Kidney glomerular epithelial cell (primary cell): Measurements from ENCODE around the gene IMPDH1.

Source experiments
- DNase-seq: peaks from one replicate; lab custom pipeline; 2025; lab: John Stamatoyannopoulos, UW

Gene IMPDH1

DNA sequence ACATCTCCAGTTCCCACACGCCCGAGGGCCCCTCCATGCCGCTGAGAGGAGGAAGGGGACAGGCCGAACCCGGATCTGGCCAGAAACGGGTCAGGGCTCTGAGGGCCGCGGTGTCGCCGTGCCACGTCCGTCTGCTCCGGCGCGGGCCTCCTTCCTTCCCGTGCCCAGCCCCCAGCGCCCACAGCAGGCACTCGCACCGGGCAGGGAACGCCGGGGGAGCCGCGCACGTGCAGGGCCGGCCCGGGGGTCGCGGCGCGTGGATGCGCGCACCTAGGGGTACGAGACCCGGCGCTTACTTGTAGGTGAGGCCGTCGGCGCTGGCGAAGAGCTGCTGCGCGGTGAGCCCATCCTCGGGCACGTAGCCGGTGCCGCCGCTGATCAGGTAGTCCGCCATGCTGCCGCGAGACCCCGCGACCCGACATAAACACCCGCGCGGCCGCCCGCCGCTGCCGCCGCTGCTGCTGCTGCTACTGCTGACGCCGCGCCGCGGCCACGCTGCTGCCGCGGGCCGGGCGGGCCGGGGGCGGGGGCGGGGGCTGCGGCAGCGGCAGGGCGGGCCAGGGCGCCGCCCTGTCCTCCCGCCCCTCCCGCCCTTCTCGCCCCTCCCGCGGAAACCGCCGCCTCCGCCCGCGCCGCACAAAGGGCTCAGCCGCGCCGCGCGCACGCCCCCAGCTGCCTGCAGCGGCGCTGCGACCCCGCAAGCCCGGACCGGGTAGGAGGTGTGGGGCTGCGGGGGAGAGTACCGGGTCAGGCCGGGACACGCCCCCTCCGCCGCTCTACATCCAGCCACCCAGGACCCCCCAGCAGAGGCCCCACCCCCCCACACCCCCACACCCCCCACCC lies 4.1 kb downstream of the IMPDH1 start:
- DNase-seq = no peak

DNA sequence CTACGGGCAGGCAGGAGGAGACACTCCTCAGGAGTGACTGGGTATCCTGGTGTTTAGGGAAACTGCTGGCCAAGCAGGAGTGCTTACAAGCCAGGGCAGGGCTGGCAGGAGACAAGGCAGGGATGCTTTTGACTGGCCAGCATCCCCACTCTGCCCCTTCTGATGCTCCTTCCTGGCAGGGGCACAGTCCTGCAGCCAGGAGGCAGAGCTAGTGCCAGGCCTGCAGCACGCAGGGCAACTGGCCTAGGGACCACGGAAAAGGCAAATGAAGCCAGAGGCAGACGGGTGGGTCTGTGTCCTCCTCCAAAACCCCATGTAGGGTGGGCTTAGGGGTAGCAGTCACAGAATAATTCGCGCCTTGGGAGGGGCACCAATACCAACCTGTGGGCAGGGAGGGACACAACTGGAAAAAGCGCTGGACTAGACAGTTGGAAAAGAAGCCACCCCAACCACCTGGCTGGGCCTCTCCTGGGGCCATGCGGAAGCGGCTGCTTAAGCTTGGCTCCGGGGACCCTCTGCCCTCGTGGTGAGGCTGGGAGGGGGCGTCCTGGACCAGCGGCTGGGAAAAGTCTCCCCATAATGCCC lies 4.8 kb downstream of the IMPDH1 start:
- DNase-seq = no peak

DNA sequence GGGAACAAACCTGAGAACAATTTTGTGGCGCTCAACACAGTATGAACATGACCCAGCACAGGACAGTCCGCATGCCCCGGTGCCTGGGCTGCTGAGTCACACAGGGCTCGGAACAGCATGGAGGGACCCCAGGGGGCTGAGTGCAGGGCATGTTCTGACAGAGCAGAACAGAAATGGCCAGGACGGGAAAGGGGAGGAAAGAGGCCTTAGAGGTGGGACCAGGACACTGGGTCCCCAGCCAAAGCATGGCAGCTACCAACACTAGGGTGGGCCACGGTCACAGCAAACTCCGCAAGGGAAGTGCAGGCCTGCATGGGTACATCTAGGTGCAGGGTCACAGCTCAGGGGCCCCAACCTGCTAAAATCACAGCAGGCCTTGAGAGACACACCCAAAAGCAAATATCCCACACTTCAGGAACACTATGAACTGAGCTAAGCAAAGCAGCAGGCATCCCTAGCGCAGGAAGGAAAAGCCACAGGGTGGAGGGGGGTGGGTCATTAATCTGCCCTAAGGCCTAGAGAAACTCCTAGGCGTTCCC lies 5.6 kb downstream of the IMPDH1 start:
- no peak for DNase-seq

DNA sequence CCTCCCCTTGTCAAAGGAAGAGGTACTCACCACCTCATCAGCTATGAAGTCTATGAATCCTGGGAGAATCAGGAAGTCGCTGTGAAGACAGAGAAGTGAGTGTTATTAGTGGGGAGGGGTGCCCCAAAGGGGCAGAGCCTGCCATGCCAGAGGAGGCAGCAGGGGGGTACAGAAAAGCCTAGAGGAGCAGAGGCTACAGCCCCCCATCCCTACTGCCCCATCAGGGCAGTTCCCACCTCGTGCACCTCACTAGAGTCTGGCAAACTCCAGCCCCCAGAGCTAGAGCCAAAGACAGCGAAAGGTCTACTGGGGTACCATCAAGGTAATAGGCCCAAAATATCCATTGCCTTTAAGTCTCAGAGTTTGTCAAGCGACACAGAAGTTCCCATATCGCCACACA lies 6.1 kb downstream of the IMPDH1 start:
- DNase-seq = no peak

DNA sequence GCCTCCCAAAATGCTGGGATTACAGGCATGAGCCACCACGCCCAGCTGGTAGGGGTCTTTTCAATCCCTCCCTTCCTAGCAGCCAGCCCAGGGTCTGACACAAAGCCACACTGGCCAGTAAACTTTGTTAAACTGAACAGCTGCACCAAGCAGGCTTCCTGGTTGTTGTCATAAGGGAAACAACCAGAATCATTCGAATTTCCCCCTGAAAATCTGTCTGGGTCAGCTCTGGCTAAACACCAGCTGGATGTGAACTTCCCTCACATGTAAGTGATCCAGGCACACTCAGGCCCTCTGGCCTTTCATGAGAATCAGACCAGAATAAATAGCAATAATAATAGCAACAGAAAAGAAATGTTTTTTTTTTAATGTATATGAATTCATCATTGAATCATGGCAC lies 7.4 kb downstream of the IMPDH1 start:
- DNase-seq = no peak

DNA sequence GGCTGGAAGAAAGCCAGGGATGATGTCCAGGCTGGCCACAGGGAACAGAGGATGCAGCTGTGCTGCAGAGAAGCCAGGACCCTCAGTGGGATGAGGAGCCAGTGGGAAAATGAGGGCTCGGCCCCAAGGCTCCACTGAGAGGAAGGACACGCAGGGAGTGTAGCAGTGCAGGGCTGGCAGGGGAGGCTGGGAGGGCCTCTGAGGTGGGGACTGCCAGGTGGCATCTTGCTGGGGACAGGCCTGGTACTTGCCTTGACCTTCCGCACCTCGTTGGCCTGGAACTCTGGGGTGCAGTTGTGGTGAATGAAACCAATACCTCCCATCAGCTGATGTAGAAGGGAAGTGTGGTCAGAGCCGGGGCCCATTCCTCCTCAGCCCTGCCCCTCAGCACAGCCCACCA lies 9.2 kb downstream of the IMPDH1 start:
- no peak for DNase-seq

DNA sequence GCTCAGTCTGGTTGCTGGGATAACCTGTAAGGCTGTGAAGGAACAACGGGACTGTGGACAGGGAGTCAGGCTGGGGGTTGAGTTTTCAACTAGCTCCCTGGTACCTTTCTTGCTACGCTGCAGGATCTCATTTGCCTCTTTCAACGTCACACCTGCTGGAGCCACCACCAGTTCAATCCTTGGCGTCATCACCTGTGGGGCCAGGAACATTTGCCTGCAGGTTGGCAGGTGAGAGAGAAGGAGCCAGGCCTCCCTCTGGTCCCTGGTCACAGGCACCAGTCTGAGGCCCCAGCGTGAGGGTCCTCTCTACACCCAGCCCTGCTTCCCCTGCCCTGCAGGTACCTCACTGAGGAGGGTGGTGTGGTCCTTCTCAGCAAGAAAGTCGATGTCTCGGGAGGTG lies 9.8 kb downstream of the IMPDH1 start:
- DNase-seq = no peak

DNA sequence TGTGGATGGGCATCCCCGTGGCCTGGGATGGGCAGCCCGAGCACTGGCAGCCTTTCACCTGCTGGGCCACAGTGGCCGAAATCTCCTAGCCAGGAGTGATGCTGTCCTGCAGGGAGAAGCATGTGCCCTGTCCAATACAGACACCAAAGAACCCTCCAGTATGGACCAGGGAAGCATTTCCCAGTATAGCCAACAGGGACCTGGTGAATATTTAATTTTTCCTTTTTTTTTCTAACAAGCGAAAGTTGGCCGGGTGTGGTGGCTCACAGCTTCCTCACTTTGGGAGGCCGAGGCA lies 11.0 kb downstream of the IMPDH1 start:
- no peak for DNase-seq

DNA sequence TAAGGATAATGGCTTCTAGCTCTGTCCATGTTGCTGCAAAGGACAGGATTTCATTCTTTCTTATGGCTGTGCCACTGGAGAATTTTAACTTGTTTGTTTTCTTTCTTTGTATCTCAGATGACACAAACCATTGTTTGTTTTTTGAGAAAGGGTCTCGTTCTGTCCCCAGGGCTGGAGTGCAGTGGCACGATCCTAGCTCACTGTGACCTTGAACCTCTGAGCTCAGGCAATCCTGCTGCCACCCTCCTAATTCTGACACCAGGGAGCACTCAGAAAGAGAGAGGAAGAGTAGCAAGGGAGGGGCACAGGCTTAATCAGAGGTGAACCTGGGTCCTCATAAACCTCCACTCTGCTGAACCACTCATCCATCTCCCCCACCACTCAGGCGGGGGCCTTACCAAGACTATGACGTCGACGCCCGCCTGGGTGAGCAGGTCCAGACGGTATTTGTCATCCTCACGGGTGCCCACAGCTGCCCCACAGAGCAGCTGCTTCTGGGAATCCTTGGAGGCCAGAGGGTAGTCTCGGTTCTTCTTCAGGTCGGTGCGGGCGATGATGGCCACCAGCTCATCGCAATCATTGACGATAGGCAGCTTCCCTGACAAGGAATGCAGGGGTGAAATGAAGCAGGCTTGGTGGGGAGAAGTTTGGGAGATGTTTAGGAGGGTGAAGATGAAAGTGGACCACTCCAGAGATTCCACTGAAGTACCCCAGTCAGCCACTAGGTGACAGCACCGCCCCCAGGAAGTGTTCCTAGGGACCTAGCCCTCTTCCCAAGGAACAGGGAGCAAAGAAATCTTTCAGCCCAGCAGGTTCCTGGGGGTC lies 11.6 kb downstream of the IMPDH1 start:
- DNase-seq = no peak

DNA sequence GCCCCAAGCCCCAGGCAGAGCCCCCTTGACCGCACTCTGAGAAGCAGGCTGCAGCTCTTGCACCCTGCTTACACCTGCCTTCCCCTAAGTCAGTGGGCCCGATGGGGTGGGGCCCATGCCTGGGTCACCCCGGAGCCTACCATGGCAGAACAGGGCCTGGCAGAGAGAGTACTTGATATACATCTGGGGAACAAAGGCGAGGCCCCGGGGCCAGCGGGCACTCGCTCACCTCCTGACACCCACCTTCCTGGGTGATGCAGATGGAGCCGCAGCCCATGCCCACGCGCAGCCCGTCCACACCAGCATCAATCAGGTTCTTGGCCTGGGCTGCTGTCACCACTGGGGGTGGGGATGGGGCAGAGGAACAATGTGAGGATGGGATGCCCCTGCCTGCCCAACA lies 13.4 kb downstream of the IMPDH1 start:
- DNase-seq = no peak

DNA sequence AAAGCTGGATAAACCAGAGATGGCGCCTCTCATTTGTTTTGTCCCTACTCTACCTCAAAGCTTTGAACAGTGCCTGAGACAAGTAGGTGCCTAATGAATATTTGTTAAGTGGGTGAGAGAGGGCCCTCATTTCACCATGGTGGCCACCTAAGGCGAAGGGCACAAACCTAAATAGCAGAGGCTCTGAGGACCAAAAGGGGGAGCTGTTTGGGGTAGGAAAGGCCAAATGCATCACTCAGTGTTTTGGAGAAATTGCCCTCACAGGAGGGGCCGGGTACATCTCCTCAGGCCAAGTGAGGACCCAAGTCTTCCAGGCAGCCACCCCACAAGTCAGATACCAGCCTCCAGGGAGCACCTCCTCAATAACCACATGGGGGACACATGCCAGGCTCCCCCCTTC lies 14.0 kb downstream of the IMPDH1 start:
- DNase-seq = no peak

DNA sequence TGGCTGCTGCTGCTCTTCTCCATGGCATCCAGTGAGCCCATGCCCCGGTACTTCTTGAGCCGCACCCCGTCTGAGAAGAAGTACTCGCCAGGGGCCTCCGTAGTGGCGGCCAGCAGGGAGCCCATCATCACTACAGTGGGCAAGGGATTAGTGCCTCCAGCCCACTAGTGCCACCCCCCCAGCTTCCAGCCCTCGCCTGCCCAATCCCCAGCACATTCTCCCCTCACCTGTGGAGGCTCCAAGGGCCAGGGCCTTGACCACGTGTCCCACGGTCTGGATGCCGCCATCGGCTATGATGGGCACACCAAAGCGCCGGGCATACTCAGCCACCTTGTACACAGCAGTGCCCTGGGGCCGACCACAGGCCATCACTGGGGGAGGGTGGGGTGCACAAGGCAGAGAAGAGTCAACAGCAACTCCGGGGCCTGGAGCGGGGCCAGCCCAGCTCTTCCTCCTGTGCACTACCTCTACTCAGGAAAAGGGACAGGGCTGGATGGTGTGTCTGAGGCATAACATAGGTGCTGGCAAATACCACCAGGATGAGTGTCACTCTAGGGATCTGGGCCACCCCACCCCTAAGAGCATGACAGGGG lies 14.8 kb downstream of the IMPDH1 start:
- DNase-seq = no peak

DNA sequence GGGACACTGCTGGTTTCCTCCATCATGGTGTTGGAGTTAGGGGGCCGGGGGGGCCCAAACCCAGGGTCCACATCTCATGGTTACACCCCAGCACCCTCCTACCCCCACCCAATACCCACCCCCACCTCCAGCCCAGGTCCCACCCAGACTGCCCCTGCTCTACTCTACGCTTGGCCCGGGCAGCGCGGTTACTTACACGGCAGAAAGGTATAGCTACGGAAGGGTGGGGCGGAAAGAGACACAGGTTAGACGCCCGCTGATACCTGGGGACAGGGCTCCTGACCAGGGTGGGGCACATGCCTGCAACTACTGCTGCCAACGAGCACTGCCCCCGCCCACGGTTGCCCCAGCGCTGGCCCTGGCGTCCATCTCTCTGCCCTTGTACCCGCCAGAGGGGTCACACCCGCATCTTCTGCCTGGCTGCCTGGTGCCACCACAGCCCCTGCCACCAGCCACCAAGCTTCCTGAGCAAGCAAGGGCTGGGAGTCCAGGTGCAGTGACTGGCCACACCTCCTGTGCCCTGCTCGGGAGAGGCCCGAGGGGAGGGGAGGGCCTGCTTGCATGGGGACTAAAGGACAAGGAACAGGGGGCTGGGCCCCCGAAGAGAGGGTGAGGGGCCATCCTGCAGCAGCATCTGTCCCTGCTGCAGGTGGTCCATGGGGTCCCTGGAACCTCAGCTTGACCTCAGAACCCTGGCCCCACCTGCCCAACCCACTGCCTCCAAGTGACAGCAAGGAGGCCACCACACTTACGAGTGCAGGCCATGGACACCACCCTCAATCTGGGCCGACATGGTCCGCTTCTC lies 16.1 kb downstream of the IMPDH1 start:
- no peak for DNase-seq

DNA sequence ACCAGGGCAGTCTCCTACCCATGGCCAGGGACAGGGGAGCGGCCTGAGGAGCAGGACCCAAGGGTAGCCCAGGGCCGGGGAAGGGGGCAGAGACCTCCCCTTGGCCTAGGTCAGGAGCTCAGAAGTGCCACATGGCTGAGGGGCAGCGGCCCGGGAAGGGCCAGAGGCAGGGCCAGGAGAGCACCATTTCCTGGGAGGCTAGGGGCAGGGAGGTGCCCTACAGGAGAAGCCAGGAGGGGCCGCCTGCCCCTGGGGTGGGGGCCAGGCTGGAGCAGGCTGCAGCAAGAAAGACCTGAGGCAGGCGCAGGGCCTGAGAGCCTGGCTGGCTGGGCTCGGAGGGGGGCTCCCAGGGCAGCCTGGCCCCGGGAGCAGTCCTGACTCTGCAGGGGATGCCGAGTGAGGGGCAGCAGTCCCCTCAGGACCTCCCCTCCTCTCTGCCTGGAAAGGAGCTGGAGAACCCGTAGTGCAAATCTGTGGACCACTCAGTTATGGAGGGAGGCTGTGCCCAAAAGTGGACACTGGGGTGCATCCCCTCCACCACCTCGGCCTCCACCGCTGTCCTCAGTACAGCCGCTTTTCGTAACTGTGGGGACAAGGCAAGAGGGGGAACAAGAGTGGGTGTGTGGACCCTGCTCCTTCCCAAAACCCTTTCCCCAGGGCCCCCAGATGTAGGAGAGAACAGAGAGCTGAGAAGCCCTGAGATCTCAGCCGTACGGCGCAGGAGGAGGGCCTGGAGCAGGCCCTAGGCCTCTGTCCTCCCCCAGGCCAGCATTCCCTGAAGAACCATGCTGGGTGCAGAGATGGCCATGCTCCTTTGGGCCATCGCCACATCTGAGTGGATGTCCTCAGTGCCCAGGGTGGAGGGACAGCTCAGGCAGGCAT lies 17.1 kb downstream of the IMPDH1 start:
- DNase-seq = no peak

DNA sequence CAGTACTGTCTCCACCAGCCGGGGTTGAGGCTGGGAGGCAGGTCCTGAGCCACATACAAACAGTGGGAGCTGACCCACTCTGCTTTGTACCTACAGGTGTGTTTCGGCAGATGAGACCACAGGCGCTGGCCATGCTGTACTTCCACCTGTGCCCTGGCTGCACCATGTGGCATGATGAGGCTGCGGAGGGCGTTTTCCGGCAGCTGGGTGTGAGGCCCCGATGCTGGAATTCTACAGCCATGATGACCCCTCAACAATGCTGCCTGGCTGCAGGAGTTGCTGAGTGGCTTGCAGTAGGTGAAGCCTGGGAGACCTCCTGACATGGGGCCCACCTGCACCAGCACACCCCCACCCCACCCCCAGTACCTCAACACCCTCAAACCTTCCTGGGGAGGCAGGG lies 18.0 kb downstream of the IMPDH1 start:
- no peak for DNase-seq

DNA sequence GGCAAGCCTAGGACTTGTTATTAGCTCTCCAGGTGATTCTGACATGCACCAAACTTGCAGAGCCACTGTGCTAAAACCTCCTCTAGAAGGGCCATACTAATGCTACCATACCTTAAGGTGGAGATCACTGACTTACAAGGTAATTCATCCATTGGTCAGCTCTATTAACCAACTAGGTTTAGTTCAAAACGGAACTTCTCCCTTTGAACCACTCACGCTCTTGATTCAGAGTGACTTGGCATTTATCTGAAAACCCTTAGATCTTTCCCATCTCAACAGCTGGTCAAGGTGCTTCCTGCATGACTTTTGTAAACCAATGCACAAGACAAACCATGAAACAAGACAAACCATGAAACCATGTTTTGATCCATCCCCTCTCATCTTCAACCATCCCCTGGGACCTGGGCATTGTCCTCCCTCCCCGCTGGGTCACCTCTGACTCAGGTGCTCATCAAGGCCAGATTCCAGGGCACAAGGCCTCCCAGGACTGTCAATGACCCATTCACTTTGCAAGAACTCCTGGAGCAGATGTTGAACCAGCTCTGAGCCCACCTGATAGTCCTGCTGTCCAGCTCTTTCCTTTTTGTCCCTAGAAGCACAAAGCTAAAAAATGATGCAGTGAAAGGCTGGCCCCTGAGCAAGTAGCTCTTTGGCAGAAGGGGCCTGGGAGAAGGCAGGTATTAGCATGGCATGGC lies 18.8 kb downstream of the IMPDH1 start:
- no peak for DNase-seq

DNA sequence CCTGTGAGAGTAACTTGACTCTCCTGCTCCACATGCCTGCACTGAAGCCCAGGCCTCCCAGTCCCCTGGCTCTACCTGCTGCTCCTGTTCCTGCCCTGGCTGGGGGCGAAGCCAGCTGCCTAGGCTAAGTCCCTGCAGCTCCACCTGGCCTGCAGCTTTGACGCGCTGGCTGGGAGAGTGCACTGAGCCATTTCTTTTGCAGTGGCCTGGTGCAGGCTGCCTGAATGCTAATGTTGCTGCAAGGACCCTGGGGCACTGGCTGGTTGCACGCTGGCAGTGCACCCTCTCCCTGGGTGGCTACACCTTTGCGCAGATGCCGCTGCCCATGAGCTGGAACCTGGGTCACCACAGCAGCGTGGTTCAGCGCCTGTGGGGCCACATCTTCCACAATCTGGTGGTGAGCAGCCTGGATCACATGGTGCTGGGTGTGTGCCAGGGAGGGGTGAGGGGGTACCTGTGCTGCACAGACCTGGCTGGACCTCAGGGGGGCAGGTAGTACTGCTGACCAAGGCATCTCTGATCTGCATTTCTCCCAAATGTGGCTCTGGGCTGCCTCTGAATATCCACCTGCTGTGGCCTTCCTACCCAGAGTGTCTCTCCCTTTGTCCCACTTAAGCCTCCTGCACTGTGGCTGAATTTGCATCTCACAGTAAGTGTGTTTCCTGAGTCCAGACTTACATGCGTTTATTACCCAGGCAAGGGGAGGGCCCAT lies 20.0 kb downstream of the IMPDH1 start:
- DNase-seq = no peak

DNA sequence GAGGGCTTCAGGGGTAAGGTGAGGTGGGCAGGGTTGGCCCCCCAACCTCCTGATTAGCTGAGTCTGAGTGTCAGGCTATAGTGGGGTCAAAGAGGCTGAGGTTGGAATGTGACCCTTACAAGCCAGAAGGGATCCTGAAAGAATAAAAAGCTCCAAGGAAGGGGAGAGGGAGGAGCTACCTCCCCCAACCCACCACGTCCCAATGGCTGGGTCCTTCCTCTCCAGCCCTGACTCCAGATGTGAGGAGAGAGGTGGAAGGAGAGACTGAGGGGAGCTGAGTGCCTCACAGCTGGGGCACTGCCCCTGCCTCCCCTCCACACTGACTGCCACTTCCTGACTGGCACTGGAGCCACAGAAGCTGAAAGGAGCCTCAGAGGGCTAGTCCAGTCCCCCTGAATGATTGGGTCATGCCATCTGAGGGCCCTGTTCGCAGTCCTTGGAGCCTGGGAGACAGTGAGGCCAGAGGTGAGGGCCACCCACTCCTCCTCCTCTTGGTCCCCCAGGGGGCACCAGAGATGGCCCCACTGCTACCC lies 20.6 kb downstream of the IMPDH1 start:
- DNase-seq = no peak

DNA sequence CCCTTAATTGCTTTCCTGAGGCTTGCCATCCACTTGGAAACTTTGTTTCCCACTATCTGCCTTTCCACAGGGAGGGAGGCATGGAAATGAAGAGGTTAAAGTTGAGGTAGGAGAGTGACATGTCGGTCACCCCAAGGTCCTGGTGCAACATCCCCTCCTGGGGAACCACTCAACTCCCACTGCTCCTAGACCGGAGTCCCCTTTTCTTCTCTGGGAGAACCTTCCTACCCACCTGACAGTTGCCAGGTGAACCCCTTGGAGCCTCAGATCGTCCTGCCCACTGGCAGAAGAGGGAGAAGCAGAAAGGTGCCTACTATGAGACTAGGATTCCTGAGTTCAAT lies 21.7 kb downstream of the IMPDH1 start:
- DNase-seq = no peak
